Caco-2 (cell line): ENCODE results near the gene SLBP. TPM values are rescaled to one million over a fixed set of nuclear protein-coding genes. Genes with fewer than 3 reads are reported as not detected.

Source experiments
- BruUV-seq: library from RNA; stranded (reverse); fragments of 400-500 nt; replicated peaks from 2 replicates; lab custom pipeline; 2021; lab: Mats Ljungman, UMichigan
- CTCF ChIA-PET: fragments of 300-600 bp; sonication (Branson Sonifier 250); formaldehyde crosslinking; loops from one replicate; lab custom pipeline; 2022; ENCODE audit warnings: antibody characterized with exemption; lab: Charles Lee
- POLR2A ChIA-PET: fragments of 300-600 bp; sonication (Branson Sonifier 250); formaldehyde crosslinking; loops from one replicate; lab custom pipeline; 2022; ENCODE audit warnings: antibody characterized with exemption; lab: Charles Lee
- DNase-seq, 2 experiments: peaks; one replicate each; pipeline versions ENCODE4 v3.0.0 to v3.0.0-alpha.2; 2020 to 2022
- H3K27me3 ChIP-seq: replicated peaks from 2 replicates; pipeline ENCODE4 v1.6.0; 2011; ENCODE audit warnings: low read length; ENCODE audit not compliant: control insufficient read depth, insufficient read depth
- H3K36me3 ChIP-seq: 2 replicates; pipeline ENCODE4 v1.5.1; 2011; ENCODE audit warnings: low read length; ENCODE audit not compliant: control insufficient read depth, insufficient read depth
- H3K4me1 ChIP-seq: fragments of 250-450 bp; sonication (Bioruptor Pico); 2 replicates; pipeline ENCODE4 v1.5.1; 2020; ENCODE audit warnings: mild to moderate bottlenecking
- H3K4me3 ChIP-seq: 2 replicates; pipeline ENCODE4 v1.5.1; 2011; ENCODE audit warnings: low read depth, mild to moderate bottlenecking, control low read depth, low read length
- H3K9me3 ChIP-seq: fragments of 250-450 bp; sonication (Bioruptor Pico); 2 replicates; pipeline ENCODE4 v1.5.1; 2020; ENCODE audit warnings: mild to moderate bottlenecking, moderate library complexity
- H3K27ac Mint-ChIP-seq: one replicate; pipeline ENCODE4 v1.8.0; 2022; ENCODE audit warnings: mixed read lengths; ENCODE audit not compliant: unreplicated experiment
- H3K27me3 Mint-ChIP-seq: one replicate; pipeline ENCODE4 v1.8.0; 2022; ENCODE audit warnings: mixed read lengths; ENCODE audit not compliant: insufficient read depth, unreplicated experiment
- H3K36me3 Mint-ChIP-seq: one replicate; pipeline ENCODE4 v1.8.0; 2022; ENCODE audit warnings: mild to moderate bottlenecking, mixed read lengths; ENCODE audit not compliant: insufficient read depth, unreplicated experiment
- H3K4me1 Mint-ChIP-seq: one replicate; pipeline ENCODE4 v1.8.0; 2022; ENCODE audit warnings: low read depth, mixed read lengths; ENCODE audit not compliant: unreplicated experiment
- H3K4me3 Mint-ChIP-seq: one replicate; pipeline ENCODE4 v1.8.0; 2022; ENCODE audit warnings: mild to moderate bottlenecking, moderate library complexity, mixed read lengths; ENCODE audit not compliant: unreplicated experiment
- H3K9me3 Mint-ChIP-seq: one replicate; pipeline ENCODE4 v1.8.0; 2022; ENCODE audit warnings: mixed read lengths; ENCODE audit not compliant: unreplicated experiment
- CTCF ChIP-seq, 2 experiments: fragments of 200-600 bp in 1 of 2; IDR thresholded peaks; 1 replicate in 1 of 2; 2 replicates in 1 of 2; pipeline versions ENCODE4 v1.5.1 to v1.8.0; 2011 to 2022; ENCODE audit warnings: antibody characterized with exemption in 1 of 2, control low read depth in 1 of 2, inconsistent platforms in 1 of 2, low read depth in 1 of 2, low read length in 1 of 2, mild to moderate bottlenecking in 1 of 2, moderate library complexity in 1 of 2; ENCODE audit not compliant: insufficient read depth in 1 of 2, severe bottlenecking in 1 of 2, unreplicated experiment in 1 of 2
- intact Hi-C: fragments of 100-400 bp; cut with micrococcal nuclease; formaldehyde crosslinking; loops from one replicate; pipeline ENCODE4 v1.10.0; 2022; ENCODE audit not compliant: unreplicated experiment
- total RNA-seq: library from RNA; stranded (reverse); gene quantifications from 2 replicates; pipeline ENCODE4 v1.2.3, GENCODE V29; 2022

The SLBP gene
- total RNA-seq, 1 experiment from 2014 or later = 116 TPM

GRCh38 chr4:1740021-1740545 lies 28.0 kb upstream of the SLBP start:
- no peak overlapping the region for H3K4me3 Mint-ChIP-seq
- no peak overlapping the region for H3K27ac Mint-ChIP-seq
- peaks cover 15% of the 10 kb centered on the region for H3K36me3 ChIP-seq
- intact Hi-C loops = no loop called here
- no peaks in the 10 kb centered on the region for H3K27me3 Mint-ChIP-seq
- ChIA-PET POLR2A (interaction anchor here (0.5 kb wide), 1 partner anchor 19 kb away, joined by 3 read pairs; the partner anchor contains the start of gene TMEM129), CTCF (no interaction called here)
- H3K27me3 ChIP-seq = no peaks in the 10 kb centered on the region
- H3K4me1 Mint-ChIP-seq = no peaks in the 10 kb centered on the region
- peaks cover 10% of the 10 kb centered on the region for H3K9me3 Mint-ChIP-seq
- DNase-seq = no peak
- peaks cover 21% of the 10 kb centered on the region for H3K9me3 ChIP-seq
- no TSS peak for BruUV-seq
- peaks cover 93% of the 10 kb centered on the region for H3K36me3 Mint-ChIP-seq
- TF ChIP-seq CTCF (IDR thresholded peaks at IDR 0.05; ENCODE audit: insufficient read depth in 1 of 2, low read depth in 1 of 2, low read length in 1 of 2, severe bottlenecking in 1 of 2, unreplicated experiment in 1 of 2) = no peak
- H3K4me1 ChIP-seq = 0 out of 2 replicates have a peak, but pooled peaks cover 5% of the 10 kb centered on the region
- no peak overlapping the region for H3K4me3 ChIP-seq

DNA sequence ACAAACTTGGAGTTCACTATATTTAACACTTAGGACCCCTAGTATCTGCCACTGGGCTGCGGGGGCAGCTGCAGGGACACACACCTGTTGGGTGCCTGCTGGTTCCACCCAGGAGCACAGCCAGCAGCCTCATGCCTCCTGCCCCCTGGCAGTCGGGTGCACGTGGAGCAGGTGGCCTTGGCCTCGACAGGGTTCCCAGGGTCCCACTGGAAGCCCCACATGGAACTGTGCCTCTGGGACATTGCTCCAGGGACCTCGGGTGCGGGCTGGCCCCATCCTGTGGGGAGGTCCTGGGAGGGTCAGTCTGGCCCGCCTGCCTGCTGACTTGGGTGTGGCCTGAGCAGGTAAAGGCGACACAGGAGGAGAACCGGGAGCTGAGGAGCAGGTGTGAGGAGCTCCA lies 27.2 kb upstream of the SLBP start:
- Histone ChIP-seq H3K4me1 (0 out of 2 replicates have a peak, but pooled peaks cover 3% of the 10 kb centered on the region), H3K27me3 (no peaks in the 10 kb centered on the region), H3K4me3 (no peak overlapping the region), H3K9me3 (peaks cover 21% of the 10 kb centered on the region), H3K36me3 (peaks cover 15% of the 10 kb centered on the region)
- H3K9me3 Mint-ChIP-seq = peaks cover 10% of the 10 kb centered on the region
- intact Hi-C loops = no loop called here
- no peaks in the 10 kb centered on the region for H3K4me1 Mint-ChIP-seq
- ChIA-PET POLR2A (no interaction called here), CTCF (no interaction called here)
- no peaks in the 10 kb centered on the region for H3K27me3 Mint-ChIP-seq
- TF ChIP-seq CTCF (IDR thresholded peaks at IDR 0.05; ENCODE audit: insufficient read depth in 1 of 2, low read depth in 1 of 2, low read length in 1 of 2, severe bottlenecking in 1 of 2, unreplicated experiment in 1 of 2) = no peak
- no TSS peak for BruUV-seq
- peaks cover 95% of the 10 kb centered on the region for H3K36me3 Mint-ChIP-seq
- DNase-seq = no peak
- H3K27ac Mint-ChIP-seq = no peak overlapping the region
- no peak overlapping the region for H3K4me3 Mint-ChIP-seq

GRCh38 chr4:1738410-1738809 lies 26.3 kb upstream of the SLBP start:
- ChIA-PET POLR2A (interaction anchor here (1.0 kb wide), 1 partner anchor 17 kb away, joined by 3 read pairs; the partner anchor contains the start of genes TACC3 and TMEM129), CTCF (no interaction called here)
- peaks cover 95% of the 10 kb centered on the region for H3K36me3 Mint-ChIP-seq
- H3K4me3 Mint-ChIP-seq = no peak overlapping the region
- no peak for TF ChIP-seq CTCF (IDR thresholded peaks at IDR 0.05; ENCODE audit: insufficient read depth in 1 of 2, low read depth in 1 of 2, low read length in 1 of 2, severe bottlenecking in 1 of 2, unreplicated experiment in 1 of 2)
- Histone ChIP-seq H3K4me3 (no peak overlapping the region), H3K9me3 (peaks cover 21% of the 10 kb centered on the region), H3K36me3 (peaks cover 15% of the 10 kb centered on the region), H3K27me3 (no peaks in the 10 kb centered on the region), H3K4me1 (no peaks in the 10 kb centered on the region)
- intact Hi-C loops = no loop called here
- no peaks in the 10 kb centered on the region for H3K4me1 Mint-ChIP-seq
- BruUV-seq = no TSS peak
- peaks cover 10% of the 10 kb centered on the region for H3K9me3 Mint-ChIP-seq
- no peak for DNase-seq
- H3K27me3 Mint-ChIP-seq = no peaks in the 10 kb centered on the region
- H3K27ac Mint-ChIP-seq = peak overlapping the region; percentile 79
